Measurements from ENCODE around the gene DENND1A.
A peak's percentile ranks its signal among the peaks of the same experiment; 100 is the strongest.
"Not testable (repeated sequence)": the region's sequence is repeated elsewhere in the genome, so short reads cannot be mapped to it uniquely, and the experiment has no call there.

DENND1A gene

GRCh38 chr9:123929870-123930831 lies at the start of gene DENND1A:
Gene DENND1A (minus strand): TSS chr9:123930126. CDS start chr9:123929905, 221 bp downstream.
- peak; percentile 92 for DNase-seq (ENCODE audit: low spot score)

- no peak for DNase-seq (ENCODE audit: low spot score)
These were observed 49.1 kb upstream of the DENND1A start for GRCh38 chr9:123978981-123979380.

- not testable (repeated sequence) for DNase-seq (ENCODE audit: low spot score)
These were observed 46.7 kb upstream of the DENND1A start for GRCh38 chr9:123976579-123976978.

GRCh38 chr9:123975871-123976270 lies 45.9 kb upstream of the DENND1A start:
- no peak for DNase-seq (ENCODE audit: low spot score)

GRCh38 chr9:123974471-123974870 lies 44.5 kb upstream of the DENND1A start:
- DNase-seq (ENCODE audit: low spot score), result no peak

- no peak for DNase-seq (ENCODE audit: low spot score)
These were observed 43.8 kb upstream of the DENND1A start for GRCh38 chr9:123973590-123974223.

- no peak for DNase-seq (ENCODE audit: low spot score)
These were observed 42.7 kb upstream of the DENND1A start for GRCh38 chr9:123972618-123973017.

GRCh38 chr9:123967323-123967722 lies 37.4 kb upstream of the DENND1A start:
- no peak for DNase-seq (ENCODE audit: low spot score)

- DNase-seq (ENCODE audit: low spot score), result no peak
These were observed 36.1 kb upstream of the DENND1A start for GRCh38 chr9:123965801-123966686.

- DNase-seq (ENCODE audit: low spot score), result no peak
These were observed 34.8 kb upstream of the DENND1A start for GRCh38 chr9:123964761-123965160.

- DNase-seq (ENCODE audit: low spot score), result no peak
These were observed 31.0 kb upstream of the DENND1A start for GRCh38 chr9:123960965-123961364.

- no peak for DNase-seq (ENCODE audit: low spot score)
These were observed 30.4 kb upstream of the DENND1A start for GRCh38 chr9:123960366-123960765.

- no peak for DNase-seq (ENCODE audit: low spot score)
These were observed 29.9 kb upstream of the DENND1A start for GRCh38 chr9:123959787-123960186.

- DNase-seq (ENCODE audit: low spot score), result peak; percentile 22
These were observed 27.8 kb upstream of the DENND1A start for GRCh38 chr9:123957731-123958130.

- DNase-seq (ENCODE audit: low spot score), result peak; percentile 40
These were observed 27.3 kb upstream of the DENND1A start for GRCh38 chr9:123957168-123957721.

- no peak for DNase-seq (ENCODE audit: low spot score)
These were observed 25.7 kb upstream of the DENND1A start for GRCh38 chr9:123955637-123956036.

GRCh38 chr9:123954518-123955280 lies 24.8 kb upstream of the DENND1A start:
- no peak for DNase-seq (ENCODE audit: low spot score)

- no peak for DNase-seq (ENCODE audit: low spot score)
These were observed 22.9 kb upstream of the DENND1A start for GRCh38 chr9:123952641-123953495.

GRCh38 chr9:123948286-123948685 lies 18.4 kb upstream of the DENND1A start:
- no peak for DNase-seq (ENCODE audit: low spot score)

GRCh38 chr9:123947326-123947725 lies 17.4 kb upstream of the DENND1A start:
- no peak for DNase-seq (ENCODE audit: low spot score)
